GM12878 (cell line): ENCODE data around the gene CRTAP. TPM values are rescaled to one million over a fixed set of nuclear protein-coding genes. Genes with fewer than 3 reads are reported as not detected.
A peak's percentile ranks its signal among the peaks of the same experiment; 100 is the strongest.

Experiments used
- ATF7 ChIP-seq: fragments of 450-650 bp; IDR thresholded peaks from 2 replicates; pipeline ENCODE4 v1.6.1; 2016; ENCODE audit warnings: low read depth, mild to moderate bottlenecking
- BCL11A ChIP-seq: IDR thresholded peaks from 2 replicates; pipeline ENCODE4 v1.6.1; 2011; ENCODE audit warnings: low read depth, low read length
- CBFB ChIP-seq: IDR thresholded peaks from 2 replicates; pipeline ENCODE4 v1.6.1; 2016; ENCODE audit warnings: antibody characterized with exemption, low read depth
- CEBPB ChIP-seq, 2 experiments: fragments of 150-350 bp in 1 of 2; IDR thresholded peaks; 2 replicates each; pipeline ENCODE4 v1.6.1; 2012 to 2014; ENCODE audit warnings: low read depth in 2 of 2, low read length in 2 of 2, borderline replicate concordance in 1 of 2, inconsistent platforms in 1 of 2
- E2F8 ChIP-seq: fragments of 450-650 bp; IDR thresholded peaks from 2 replicates; pipeline ENCODE4 v1.6.1; 2018; ENCODE audit warnings: mild to moderate bottlenecking, low read depth, moderate library complexity; ENCODE audit not compliant: partially characterized antibody
- EED ChIP-seq: sonication (generic); IDR thresholded peaks from 2 replicates; pipeline ENCODE4 v1.6.1; 2016; ENCODE audit warnings: antibody characterized with exemption, low read depth
- EGR1 ChIP-seq, 2 experiments: IDR thresholded peaks; 1 replicate in 1 of 2; 2 replicates in 1 of 2; pipeline ENCODE4 v1.6.1; 2011 to 2012; ENCODE audit warnings: low read depth in 2 of 2, low read length in 2 of 2, borderline replicate concordance in 1 of 2, mild to moderate bottlenecking in 1 of 2, moderate library complexity in 1 of 2
- IRF4 ChIP-seq: IDR thresholded peaks from 2 replicates; pipeline ENCODE4 v1.6.1; 2011; ENCODE audit warnings: low read depth, low read length
- NFYB ChIP-seq: IDR thresholded peaks from 2 replicates; pipeline ENCODE4 v1.6.1; 2011; ENCODE audit warnings: low read depth, mild to moderate bottlenecking, low read length, improper control_type of control experiment, moderate library complexity; ENCODE audit not compliant: insufficient read depth
- POLR2AphosphoS5 ChIP-seq: IDR thresholded peaks from 2 replicates; pipeline ENCODE4 v1.6.1; 2011; ENCODE audit warnings: mild to moderate bottlenecking, low read length, inconsistent platforms
- RAD51 ChIP-seq: fragments of 450-650 bp; IDR thresholded peaks from 2 replicates; pipeline ENCODE4 v1.6.1; 2016; ENCODE audit warnings: moderate library complexity, mild to moderate bottlenecking, inconsistent platforms
- SIN3A ChIP-seq: IDR thresholded peaks from 2 replicates; pipeline ENCODE4 v1.6.1; 2012; ENCODE audit warnings: low read depth, low read length, improper control_type of control experiment
- SMC3 ChIP-seq: IDR thresholded peaks from 2 replicates; pipeline ENCODE4 v1.6.1; 2011; ENCODE audit warnings: low read length, improper control_type of control experiment, borderline replicate concordance
- TCF12 ChIP-seq: IDR thresholded peaks from 2 replicates; pipeline ENCODE4 v1.6.1; 2011; ENCODE audit warnings: low read depth, mild to moderate bottlenecking, low read length
- ZBTB33 ChIP-seq: fragments of 450-650 bp; IDR thresholded peaks from 2 replicates; pipeline ENCODE4 v1.6.1; 2017; ENCODE audit warnings: mild to moderate bottlenecking
- ZBTB4 ChIP-seq: fragments of 450-650 bp; formaldehyde crosslinking; IDR thresholded peaks from 2 replicates; pipeline ENCODE4 v1.4.0; 2022; ENCODE audit warnings: mild to moderate bottlenecking, moderate library complexity
- ZNF592 ChIP-seq: fragments of 450-650 bp; IDR thresholded peaks from 2 replicates; pipeline ENCODE4 v1.6.1; 2017; ENCODE audit warnings: mild to moderate bottlenecking, moderate library complexity
- polyA plus RNA-seq, 11 experiments: library from polyadenylated mRNA; depleted of rRNA in 4 of 11; unstranded in 6 of 11; stranded (reverse) in 5 of 11; fragments of >200 nt; fragmentation: Nextera tagmentation in 4 of 11; fragmentation: Illumina TruSeq in 1 of 11; extraction: Ambion mirVana in 4 of 11; extraction: Trizol in 1 of 11; gene quantifications; 1 replicate in 1 of 11; 2 replicates in 10 of 11; pipeline versions ENCODE4 v1.2.1 to v1.2.3, GENCODE V29; 2011 to 2016; ENCODE audit warnings: inconsistent platforms in 2 of 11, missing spikeins in 2 of 11, low read depth in 1 of 11
- total RNA-seq, 4 experiments: library from RNA; depleted of rRNA in 3 of 4; stranded (reverse); fragments of >200 nt in 3 of 4; fragmentation: Illumina TruSeq in 1 of 4; extraction: Trizol in 1 of 4; gene quantifications; 2 replicates each; pipeline versions ENCODE4 v1.2.1 to v1.2.3, GENCODE V29; 2013 to 2021

Gene CRTAP
- total and polyA plus RNA-seq, 10 of the 15 experiments (the other 5 are each of a cell fraction or from before 2014, with no cell fraction given): 6.0 to 42.3 (median 23.3) TPM

GRCh38 chr3:33089515-33089914 lies 24.3 kb upstream of the CRTAP start (continued):
- TF ChIP-seq CEBPB (IDR thresholded peaks at IDR 0.05; ENCODE audit: borderline replicate concordance in 1 of 2, low read depth in 2 of 2, low read length in 2 of 2) (no peak), SMC3 (no peak), E2F8 (no peak), ZBTB4 (CRISPR knock-in tag) (no peak), IRF4 (0 out of 2 replicates have a peak, but pooled peaks have one; percentile 50), ATF7 (peak; percentile 46; the same call in 1 of the 2 replicates), ZNF592 (no peak), BCL11A (no peak), CBFB (0 out of 2 replicates have a peak, but pooled peaks have one; percentile 27), ZBTB33 (no peak), TCF12 (no peak), EED (no peak), SIN3A (no peak), POLR2AphosphoS5 (no peak), NFYB (no peak), EGR1 (IDR thresholded peaks at IDR 0.05; ENCODE audit: borderline replicate concordance in 1 of 2, low read depth in 2 of 2, low read length in 2 of 2) (no peak), RAD51 (peak; percentile 92)
